AG08396 (cell line): ENCODE results near the gene CYP2U1.
"Not testable (repeated sequence)": the region's sequence is repeated elsewhere in the genome, so short reads cannot be mapped to it uniquely, and the experiment has no call there.

Experiments used
- DNase-seq: peaks from one replicate; pipeline ENCODE4 v3.0.0; 2012; ENCODE audit warnings: low spot score, mixed read lengths

Gene CYP2U1

DNA sequence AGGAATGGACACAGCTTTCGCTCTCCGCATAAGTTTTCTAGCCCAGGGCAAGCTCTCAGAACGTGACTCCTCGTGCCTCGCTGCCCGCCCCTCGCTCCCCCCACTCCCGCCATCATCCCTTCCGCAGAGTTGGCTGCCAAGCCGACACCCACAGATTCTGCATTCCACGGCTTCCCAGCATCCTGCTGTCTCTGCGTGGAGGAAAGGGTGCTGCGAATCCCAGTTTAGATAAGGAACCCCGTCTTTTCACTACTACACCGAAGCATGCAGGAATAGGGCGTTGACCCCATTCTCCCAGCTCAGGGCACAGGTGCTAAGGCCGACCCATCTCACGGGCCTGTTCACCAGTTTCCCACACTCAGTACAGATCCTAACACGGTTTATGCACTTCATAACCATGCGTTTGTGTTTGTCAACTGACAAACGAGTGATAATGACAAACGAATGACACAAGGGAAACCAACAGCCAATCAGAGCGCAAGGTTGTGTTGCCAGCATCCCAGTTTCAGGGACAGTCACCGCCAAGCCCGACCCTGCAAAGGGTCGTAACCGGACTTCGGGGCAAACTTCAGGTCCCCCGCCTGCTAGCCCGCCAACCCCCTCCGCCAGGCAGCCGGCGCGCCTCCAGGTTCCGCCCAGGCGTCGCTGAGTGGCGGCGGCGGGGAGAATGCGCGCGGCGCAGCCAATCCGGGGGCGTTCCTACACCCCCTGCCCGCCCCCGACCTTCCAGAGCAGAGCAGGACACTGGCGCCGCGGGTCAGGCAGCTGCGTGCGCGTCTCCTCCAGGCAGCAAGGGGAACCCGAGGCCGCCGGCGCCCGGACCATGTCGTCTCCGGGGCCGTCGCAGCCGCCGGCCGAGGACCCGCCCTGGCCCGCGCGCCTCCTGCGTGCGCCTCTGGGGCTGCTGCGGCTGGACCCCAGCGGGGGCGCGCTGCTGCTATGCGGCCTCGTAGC lies at the start of gene CYP2U1:
CYP2U1 (plus strand) TSS at position 729 of the 954 bp plus-strand sequence; CDS start at position 824, 95 bp downstream.
- peak; percentile 93 for DNase-seq

DNA sequence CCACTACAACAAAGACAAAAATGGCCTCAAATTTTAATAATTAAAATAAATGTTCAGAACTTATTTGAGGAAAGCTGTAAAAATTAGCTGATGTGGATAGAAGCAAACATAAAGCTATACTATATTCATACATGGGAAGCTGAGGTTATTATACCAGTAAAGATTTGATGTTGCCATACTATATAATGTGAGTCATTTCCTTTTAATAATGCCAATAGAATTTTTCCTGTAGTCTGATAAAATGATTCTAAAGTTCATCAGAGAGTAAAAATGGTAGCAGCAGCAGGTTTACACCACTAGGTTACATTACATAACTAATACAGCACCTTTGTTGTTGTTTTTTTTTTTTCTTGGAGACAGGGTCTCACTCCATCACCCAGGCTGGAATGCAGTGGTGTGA lies 45.5 kb upstream of the CYP2U1 start:
- no peak for DNase-seq

DNA sequence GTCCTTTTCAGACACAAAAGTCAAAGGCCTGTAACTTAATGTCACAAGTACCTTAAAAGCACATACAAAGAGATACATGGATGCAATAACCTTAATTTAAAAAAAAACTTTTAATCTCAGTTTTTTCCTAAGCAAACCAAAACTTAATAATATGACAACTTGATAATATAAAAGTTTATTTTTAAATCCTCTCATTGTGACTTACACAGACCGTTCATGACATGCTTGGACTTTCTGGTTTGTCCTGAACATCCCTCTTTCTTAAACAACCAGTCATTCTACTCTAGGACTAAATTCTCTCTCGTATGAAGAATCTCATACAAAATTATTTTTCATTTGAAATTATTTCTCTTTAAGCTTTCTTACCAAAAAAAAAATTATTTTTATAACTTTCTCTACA lies 43.1 kb upstream of the CYP2U1 start:
- no peak for DNase-seq

DNA sequence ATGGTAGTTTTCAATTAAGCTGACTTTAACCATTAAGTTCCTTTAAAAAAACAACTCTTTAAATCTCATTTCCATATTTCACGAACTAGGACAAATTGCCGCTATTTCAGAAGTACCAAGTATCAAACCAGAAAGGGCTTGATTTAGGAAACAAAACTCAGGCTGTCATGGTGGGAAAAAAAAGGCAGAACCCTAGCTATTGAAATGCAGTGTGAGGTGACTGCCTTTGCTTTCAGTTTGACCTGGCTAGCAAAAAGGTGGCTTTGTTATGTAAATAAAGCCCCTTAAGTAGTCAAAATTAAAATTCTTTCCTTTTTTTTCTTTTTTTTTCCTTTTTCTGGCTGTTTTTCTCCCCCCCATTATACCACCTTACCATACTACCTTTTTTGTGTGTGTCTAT lies 40.6 kb upstream of the CYP2U1 start:
- DNase-seq: no peak

DNA sequence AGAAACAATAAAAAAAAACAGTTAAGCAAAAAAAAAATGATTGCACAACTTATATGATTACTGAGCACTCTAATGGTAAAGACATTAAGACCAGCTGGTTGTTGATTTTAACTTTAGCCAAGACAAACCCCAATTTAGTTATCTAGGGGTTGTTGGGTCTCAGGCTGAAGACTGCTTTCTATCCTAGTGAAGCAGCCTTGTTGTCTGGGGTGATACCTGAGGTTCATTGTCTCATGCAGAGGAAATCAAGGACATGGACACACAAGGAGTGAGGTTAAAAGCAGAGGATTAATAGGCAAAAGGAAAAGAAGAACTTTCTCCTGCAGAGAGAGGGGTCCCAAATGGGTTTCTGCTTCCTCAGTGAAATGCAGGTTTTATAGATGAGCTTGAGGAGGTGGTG lies 40.0 kb upstream of the CYP2U1 start:
- DNase-seq: no peak

DNA sequence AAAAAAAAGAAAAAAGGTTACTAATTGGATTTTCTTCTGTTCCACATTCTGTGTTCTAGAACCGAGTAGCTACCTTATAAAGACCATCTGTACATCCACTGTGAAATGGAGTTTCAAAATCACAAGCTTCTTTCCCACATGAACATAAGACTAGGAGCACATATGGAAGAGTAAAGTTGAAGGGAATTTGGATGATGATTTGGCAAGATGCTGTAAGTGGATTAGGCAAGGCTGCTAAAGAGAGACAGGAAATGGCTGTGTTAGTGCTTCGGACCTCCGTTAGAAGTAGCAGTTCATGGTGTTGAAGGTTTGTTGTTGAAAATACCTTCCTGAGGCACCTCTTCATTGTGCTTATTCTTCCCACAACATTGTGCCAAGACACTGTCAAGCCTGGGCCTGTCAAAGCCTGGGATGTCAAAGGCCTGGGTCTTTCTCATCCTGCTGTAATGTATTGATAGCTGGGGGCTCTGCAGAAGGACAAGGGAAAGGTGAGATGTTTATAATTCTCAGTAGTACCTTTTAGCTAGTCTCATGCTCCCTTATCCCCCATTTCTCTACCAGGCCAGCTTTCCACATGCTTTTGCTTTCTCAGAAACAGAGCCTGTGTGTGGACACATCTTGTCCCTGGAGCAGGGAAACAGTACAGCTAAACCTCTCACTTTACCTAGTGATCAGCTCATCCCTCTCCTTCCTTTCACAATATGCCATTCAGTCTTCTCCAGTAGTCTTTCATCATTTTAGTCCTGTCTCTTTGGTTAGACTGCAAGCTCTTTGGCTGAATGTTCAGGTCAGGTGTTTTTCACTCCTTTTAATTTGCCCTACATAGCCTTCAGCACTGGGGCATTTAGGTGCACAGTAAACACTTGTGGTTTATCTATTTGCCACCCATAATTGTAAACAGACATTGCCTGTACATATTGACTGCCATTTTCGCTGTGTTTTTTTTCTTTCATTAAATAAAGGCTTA lies 37.9 kb upstream of the CYP2U1 start:
- no peak for DNase-seq

DNA sequence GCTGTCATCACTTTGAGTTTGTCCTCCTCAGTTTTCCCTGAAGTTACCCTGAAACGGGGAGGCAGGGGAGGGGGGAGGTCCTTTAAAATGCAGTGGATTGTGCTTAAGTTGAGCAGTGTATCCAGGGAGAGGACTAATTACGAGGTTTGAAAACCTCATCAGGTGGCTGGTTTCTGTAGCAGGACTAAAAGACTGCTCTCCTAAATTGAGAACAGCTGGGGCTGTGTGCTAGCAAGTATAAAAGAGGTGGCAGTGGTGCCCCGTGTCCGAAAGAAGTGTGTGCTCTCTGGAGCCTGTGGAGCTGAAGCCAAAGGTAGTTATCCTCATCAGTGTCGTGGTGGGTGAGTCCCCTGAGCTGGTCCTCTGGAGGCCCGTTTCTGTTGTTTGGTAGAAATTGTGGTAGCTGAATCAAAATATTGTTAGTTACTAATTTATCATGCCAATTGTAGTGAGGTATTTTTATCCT lies 37.2 kb upstream of the CYP2U1 start:
- DNase-seq: no peak

DNA sequence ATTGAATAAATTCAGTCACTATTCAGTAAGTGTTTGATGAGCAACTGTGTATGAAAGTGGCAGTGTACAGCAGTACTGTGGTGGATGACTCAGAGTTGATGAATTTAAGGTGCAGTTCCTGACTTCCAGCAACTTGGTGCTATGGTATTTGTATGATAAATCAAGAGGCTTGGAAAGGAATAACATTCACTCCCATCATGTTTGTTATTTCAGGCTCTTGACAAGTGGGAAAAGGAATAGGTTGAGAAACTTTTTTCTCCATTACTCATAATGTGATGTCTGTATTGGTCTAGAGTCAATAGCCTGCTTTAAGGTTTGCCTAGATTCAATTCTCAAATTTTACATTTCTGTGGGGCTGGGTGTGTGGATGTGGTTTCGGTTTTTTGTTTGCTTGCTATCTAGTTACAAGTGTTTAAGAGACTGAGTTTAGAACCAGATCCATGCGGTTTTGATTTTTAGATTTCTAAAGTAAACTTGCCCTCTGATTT lies 35.1 kb upstream of the CYP2U1 start:
- peak; percentile 65 for DNase-seq

DNA sequence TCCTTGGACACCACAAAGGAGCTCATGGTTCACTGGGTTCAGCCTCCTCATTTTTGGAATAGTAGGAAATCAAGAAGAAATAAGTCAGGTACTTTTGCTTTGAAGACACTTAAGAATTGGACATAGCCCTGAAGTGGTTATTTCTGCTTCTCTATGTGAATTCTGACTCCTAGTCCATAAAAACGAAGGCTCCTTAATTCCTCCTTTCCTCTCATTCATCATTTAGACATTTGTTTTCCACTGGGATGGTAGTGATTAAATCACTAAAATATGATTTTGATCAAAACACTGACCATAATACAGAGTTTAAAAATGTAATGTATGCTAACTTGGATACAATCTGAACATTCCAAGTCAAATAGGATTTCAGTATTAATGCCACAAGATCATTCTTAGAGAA lies 34.7 kb upstream of the CYP2U1 start:
- no peak for DNase-seq

DNA sequence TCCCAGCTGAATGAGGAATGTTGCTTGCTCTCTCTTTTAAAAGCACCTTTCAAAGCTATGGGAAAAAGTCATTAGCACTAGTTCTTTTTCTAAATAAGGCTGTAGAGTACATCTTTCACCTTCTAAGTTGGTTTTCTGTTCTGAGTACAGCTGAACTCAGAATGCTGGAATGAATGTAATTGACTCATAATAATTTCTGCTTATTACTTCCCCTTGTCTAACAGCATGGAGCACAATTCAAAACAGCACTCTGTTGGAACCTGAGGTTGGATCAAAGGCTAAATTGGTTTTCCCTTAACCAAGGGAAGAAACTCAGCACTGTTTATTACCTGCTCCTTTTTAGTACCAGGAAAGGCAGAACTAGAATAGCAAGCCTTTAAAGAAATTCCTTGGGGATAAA lies 33.5 kb upstream of the CYP2U1 start:
- DNase-seq: no peak

DNA sequence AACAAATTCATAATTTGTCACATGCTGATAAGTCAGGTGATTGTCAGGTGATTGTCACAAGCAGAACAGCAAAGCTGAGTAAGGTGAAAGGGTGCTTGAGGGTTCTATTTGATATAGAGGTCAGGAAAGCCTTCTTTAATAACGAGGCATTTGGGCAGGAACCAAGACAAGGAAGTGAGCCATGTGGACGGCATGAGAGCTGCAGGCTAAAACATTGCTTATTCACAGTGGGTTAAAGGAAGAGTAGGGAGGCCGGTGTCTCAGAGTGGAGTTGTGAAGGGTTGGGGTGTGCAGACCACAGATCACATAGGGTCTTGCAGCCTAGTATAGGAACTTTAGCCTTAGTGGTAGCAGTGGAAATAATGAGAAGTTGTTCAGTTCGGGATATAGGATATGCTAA lies 31.3 kb upstream of the CYP2U1 start:
- DNase-seq: no peak

DNA sequence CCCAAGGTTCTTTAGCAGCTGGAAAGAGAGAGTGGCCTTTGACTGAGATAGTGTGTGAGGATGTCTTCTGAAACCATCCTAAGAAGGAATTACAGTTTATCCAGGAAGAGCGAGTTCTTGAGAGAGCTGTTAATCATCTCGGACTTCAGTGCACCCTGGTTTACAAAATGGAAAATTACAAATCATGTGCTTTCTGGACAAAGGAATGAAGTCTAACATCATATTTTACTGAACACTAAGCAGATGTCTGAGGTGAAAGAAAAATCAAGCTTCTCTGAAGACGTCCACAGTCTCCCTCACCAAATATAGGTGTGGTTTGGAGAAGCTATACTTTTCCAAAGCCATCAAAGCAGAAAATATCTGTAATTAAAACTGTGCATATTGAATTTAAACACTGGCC lies 30.8 kb upstream of the CYP2U1 start:
- no peak for DNase-seq

DNA sequence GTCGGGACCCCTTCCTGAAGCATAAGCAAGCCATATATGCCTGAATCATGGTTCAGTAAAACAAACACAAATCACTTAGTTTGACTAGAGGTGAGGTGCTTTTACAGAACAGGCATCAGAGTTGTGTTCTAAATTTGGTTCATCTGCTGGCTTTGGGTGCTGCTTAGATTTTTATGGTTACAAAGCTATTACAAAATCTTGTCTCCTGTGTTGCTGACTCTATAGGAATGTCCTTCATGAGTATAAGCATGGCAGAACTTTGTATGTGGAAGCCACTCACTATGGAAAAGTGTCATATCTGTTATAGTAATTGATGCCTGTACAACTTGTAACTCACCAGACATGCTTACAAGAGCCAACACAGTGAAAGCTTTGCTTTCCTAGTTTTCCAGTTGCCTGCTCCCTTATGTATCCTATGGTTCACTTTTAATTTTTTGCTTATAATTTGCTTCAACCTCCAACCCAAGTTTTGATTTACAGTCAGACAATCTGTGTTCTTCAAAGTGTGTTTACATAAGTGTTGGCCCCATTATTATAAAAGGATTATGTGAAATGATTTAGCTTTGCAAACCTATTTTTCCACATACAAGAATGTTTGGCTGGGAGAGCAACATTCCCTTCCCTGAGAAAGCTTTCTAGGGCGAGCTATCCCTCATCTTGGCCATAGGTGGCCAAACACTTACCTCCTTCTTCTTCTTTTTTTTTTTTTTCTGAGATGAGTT lies 30.0 kb upstream of the CYP2U1 start:
- DNase-seq: no peak

DNA sequence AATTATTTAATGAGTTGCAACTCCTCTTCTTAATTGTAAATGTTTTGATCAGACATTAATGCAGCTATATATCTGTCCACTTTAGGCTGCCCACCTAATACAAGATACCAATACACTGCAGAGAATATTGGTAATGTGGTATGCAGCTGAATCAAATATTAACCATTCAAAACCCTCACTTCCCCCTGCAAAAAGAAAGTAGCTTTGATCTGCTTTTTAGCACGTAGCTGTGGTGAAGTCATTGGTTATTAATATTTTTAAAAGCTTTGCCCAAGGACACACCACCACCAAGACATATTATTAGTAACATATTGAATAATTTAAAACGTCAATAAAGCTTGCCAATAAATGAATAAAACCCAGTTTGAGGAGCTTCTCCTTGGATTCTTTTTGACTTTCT lies 28.6 kb upstream of the CYP2U1 start:
- no peak for DNase-seq

DNA sequence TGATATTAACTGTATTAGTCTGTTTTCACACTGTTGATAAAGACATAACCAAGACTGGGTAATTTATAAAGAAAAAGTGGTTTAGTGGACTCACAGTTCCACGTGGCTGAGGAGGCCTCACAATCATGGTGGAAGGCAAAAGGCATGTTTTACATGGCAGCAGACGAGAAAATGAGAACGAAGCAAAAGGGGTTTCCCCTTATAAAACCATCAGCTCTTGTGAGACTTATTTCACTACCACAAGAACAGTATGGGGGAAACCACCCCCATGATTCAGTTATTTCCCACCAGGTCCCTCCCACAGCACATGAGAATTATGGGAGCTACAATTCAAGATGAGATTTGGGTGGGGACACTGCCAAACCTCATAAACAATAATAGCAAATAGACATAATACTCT lies 26.3 kb upstream of the CYP2U1 start:
- not testable (repeated sequence) for DNase-seq

DNA sequence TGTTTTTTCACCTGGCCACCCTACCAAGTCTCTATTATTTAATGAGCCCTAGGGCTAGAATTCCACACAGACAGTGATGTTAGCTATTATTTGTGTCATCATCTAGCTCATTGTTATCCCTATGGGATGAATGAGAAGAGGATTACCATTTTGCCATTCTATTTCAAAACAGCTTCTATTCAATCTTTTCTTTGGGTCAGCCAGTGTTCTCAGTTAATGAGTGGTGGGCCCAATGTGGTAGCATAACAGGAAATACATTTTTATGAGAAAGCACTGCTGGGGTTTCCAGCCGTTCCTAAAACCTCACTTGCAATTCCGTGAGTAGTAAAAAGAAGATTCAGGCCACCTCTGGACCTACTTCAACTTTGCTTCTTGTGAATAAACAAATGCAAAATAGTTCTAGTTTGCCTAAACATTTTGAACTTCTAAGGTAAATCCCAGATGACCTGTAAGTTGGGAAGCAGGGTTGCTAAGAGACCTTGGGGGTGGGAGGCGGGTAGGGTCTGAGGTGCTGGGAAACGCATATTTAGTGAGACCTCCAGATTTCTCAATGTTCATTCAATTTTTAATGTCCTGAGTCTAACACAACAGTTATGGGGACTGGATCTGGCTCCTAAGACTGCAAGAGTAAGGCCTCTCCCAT lies 24.8 kb upstream of the CYP2U1 start:
- DNase-seq: no peak

DNA sequence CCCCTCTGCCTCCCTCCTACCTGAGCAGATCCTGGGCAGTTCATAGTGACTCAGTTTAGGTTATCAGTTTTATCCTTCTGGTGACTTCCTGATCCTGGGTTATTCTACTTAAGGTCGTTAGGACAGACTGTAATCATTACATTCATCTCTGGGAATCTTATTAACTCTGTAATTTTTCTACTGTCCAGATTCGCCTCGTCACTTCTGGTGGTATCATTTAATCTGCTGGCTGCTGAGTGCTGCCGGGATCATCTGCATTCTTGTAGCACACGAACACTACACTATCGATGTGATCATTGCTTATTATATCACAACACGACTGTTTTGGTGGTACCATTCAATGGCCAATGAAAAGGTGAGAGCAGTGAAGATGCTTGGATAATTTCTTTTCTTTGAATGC lies 23.0 kb upstream of the CYP2U1 start:
- no peak for DNase-seq

DNA sequence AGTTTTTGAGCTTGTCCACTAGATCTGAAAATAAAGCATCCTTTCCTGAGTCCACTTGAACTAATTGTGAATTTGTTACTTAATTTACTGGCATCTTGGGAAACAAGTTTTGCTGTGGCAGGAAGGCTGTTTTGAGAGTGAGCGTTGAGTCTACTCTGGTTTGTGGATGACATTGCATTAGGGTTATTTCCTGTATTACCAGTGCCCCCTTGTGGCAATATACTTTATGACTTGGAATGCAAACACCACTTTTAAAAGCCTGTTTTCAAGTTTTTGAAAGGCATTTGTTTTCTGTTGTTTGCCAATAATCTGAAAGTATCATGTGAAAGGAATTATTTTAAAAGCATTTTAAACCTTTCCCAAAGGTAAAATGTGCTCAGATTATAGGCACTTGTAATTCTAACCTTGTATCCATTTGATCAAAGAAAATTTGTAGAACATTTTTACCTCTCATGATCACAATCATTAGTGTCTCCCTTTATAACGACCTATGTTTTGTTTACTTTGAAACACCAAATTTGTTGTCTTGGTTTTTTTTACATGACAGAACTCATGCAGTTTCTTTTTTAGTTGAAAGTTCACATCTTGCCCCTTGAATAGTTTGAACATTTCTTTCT lies 18.0 kb upstream of the CYP2U1 start:
- DNase-seq: peak; percentile 48

DNA sequence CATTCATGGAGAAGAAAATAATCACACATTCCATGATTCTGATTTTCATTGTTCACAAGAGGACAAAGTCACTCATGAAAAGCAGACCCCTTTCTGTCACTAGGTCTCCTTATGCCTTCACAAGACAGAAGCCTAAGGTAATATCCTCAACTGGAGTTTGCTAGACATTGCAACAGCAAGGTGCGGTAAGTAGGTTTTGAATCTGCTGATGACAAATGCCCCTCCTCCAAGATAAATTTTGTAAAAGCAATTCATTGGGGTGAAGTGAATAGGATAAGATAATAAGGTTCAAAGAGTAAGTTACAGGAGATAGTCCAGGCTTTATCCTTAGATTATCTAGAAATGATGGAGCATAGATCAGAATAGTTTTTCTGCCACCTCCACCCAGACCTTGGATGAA lies 16.1 kb upstream of the CYP2U1 start:
- no peak for DNase-seq

DNA sequence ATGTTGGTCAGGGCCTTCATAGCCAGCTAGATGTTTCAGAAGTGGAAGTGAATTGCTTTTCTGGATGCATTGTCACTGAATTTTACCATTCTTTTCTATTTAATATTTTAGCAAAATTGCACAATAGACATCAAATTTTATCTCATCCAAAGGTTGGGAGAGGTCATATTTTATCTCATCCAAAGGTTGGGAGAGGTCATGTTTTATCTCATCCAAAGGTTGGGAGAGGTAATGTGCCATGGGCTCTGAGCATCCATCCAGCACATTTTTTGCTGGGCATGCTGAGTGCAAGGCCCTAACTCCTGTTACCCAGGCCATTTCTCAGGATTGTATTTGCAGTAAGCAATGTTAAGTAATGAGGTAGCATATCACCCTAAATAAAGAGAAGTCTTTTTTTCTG lies 14.7 kb upstream of the CYP2U1 start:
- DNase-seq: no peak

DNA sequence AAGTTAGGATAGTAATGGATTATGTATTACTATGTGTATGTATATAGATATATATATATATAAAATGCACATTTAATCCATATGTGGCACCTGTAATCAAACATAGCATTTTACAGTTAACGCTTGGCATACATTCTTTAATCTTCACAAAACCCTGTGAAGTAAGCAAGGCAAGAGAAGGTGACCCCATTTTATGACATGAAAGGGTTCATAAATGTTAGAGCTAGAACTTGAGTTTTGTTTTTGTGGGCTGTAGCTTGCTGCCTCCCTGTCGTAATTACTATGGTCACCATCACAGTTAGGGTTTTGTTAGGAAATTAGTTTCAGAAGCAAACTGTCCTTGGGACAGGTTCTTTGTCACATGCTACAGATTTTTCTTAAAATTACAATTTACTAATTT lies 13.8 kb upstream of the CYP2U1 start:
- no peak for DNase-seq
